Measurements from ENCODE around the gene STIM2. TPM values are rescaled to one million over a fixed set of nuclear protein-coding genes. Genes with fewer than 3 reads are reported as not detected.

STIM2 gene
- polyA plus RNA-seq, 4 donors = 7.6 to 28.0 (median 15.7) TPM

- 87 to 93% (median 90%) methylated on average over 3 of the region's 3 CpGs for WGBS, 3 donors
- Histone ChIP-seq H3K27me3 (ENCODE audit: control insufficient read depth in 3 of 3, insufficient read depth in 3 of 3, low read length in 3 of 3) (no peaks in the 10 kb centered on the region), H3K27ac (ENCODE audit: low read depth in 1 of 3, low read length in 2 of 3) (peak overlapping the region in 2 of 3 donors; percentile 37 to 77), H3K4me1 (ENCODE audit: control insufficient read depth in 3 of 3, insufficient read depth in 2 of 3, low read depth in 1 of 3, low read length in 2 of 3) (peaks cover 0 to 10% (median 0%) of the 10 kb centered on the region in 3 donors), H3K9me3 (ENCODE audit: control insufficient read depth in 2 of 2, insufficient read depth in 1 of 2, low read depth in 1 of 2, low read length in 1 of 2) (peaks cover 0 to 9% of the 10 kb centered on the region in 2 donors), H3K4me3 (ENCODE audit: low read depth in 1 of 3, low read length in 3 of 3) (no peak overlapping the region), H3K36me3 (ENCODE audit: control insufficient read depth in 3 of 3, insufficient read depth in 2 of 3, low read depth in 1 of 3, low read length in 3 of 3) (peaks cover 0 to 5% (median 0%) of the 10 kb centered on the region in 3 donors)
- DNase-seq (peak in 1 of 2 donors; percentile 39), FAIRE-seq (no peak)
Measured at GRCh38 chr4:26877961-26878360, 17.3 kb downstream of the STIM2 start.

GRCh38 chr4:26878794-26879391 lies 18.3 kb downstream of the STIM2 start:
- Histone ChIP-seq H3K4me1 (ENCODE audit: control insufficient read depth in 3 of 3, insufficient read depth in 2 of 3, low read depth in 1 of 3, low read length in 2 of 3) (peaks cover 0 to 10% (median 0%) of the 10 kb centered on the region in 3 donors), H3K4me3 (ENCODE audit: low read depth in 1 of 3, low read length in 3 of 3) (no peak overlapping the region), H3K9me3 (ENCODE audit: control insufficient read depth in 2 of 2, insufficient read depth in 1 of 2, low read depth in 1 of 2, low read length in 1 of 2) (peaks cover 0 to 9% of the 10 kb centered on the region in 2 donors), H3K27me3 (ENCODE audit: control insufficient read depth in 3 of 3, insufficient read depth in 3 of 3, low read length in 3 of 3) (no peaks in the 10 kb centered on the region), H3K27ac (ENCODE audit: low read depth in 1 of 3, low read length in 2 of 3) (peak overlapping the region in 2 of 3 donors; percentile 44 to 77), H3K36me3 (ENCODE audit: control insufficient read depth in 3 of 3, insufficient read depth in 2 of 3, low read depth in 1 of 3, low read length in 3 of 3) (peaks cover 0 to 3% (median 0%) of the 10 kb centered on the region in 3 donors)
- FAIRE-seq = no peak
- DNase-seq = no peak
- WGBS, 3 donors = 65 to 74% (median 74%) methylated on average over 5 of the region's 5 CpGs

- no peaks in the 10 kb centered on the region for H3K36me3 ChIP-seq (ENCODE audit: control insufficient read depth in 3 of 3, insufficient read depth in 2 of 3, low read depth in 1 of 3, low read length in 3 of 3)
- H3K4me1 ChIP-seq (ENCODE audit: control insufficient read depth in 3 of 3, insufficient read depth in 2 of 3, low read depth in 1 of 3, low read length in 2 of 3) = peaks cover 0 to 14% (median 0%) of the 10 kb centered on the region in 3 donors
- FAIRE-seq (no peak), DNase-seq (no peak)
- H3K27me3 ChIP-seq (ENCODE audit: control insufficient read depth in 3 of 3, insufficient read depth in 3 of 3, low read length in 3 of 3) = no peaks in the 10 kb centered on the region
- 77 to 89% (median 81%) methylated on average over 2 of the region's 2 CpGs for WGBS, 3 donors
- H3K27ac ChIP-seq (ENCODE audit: low read depth in 1 of 3, low read length in 2 of 3) = peak overlapping the region in 1 of 3 donors; percentile 38
- no peak overlapping the region for H3K4me3 ChIP-seq (ENCODE audit: low read depth in 1 of 3, low read length in 3 of 3)
- peaks cover 0 to 9% of the 10 kb centered on the region in 2 donors for H3K9me3 ChIP-seq (ENCODE audit: control insufficient read depth in 2 of 2, insufficient read depth in 1 of 2, low read depth in 1 of 2, low read length in 1 of 2)
Measured at GRCh38 chr4:26879805-26880204, 19.2 kb downstream of the STIM2 start.

- Histone ChIP-seq H3K4me1 (ENCODE audit: control insufficient read depth in 3 of 3, insufficient read depth in 2 of 3, low read depth in 1 of 3, low read length in 2 of 3) (peaks cover 0 to 14% (median 0%) of the 10 kb centered on the region in 3 donors), H3K9me3 (ENCODE audit: control insufficient read depth in 2 of 2, insufficient read depth in 1 of 2, low read depth in 1 of 2, low read length in 1 of 2) (no peaks in the 10 kb centered on the region), H3K27ac (ENCODE audit: low read depth in 1 of 3, low read length in 2 of 3) (peak overlapping the region in 2 of 3 donors; percentile 50 to 72), H3K4me3 (ENCODE audit: low read depth in 1 of 3, low read length in 3 of 3) (no peak overlapping the region), H3K27me3 (ENCODE audit: control insufficient read depth in 3 of 3, insufficient read depth in 3 of 3, low read length in 3 of 3) (no peaks in the 10 kb centered on the region), H3K36me3 (ENCODE audit: control insufficient read depth in 3 of 3, insufficient read depth in 2 of 3, low read depth in 1 of 3, low read length in 3 of 3) (no peaks in the 10 kb centered on the region)
- FAIRE-seq (no peak), DNase-seq (no peak)
- 56 to 81% (median 71%) methylated on average over 2 of the region's 2 CpGs for WGBS, 3 donors
Measured at GRCh38 chr4:26884026-26884425, 23.4 kb downstream of the STIM2 start.

GRCh38 chr4:26884486-26884988 lies 23.9 kb downstream of the STIM2 start:
- FAIRE-seq = no peak
- 59 to 81% (median 60%) methylated on average over 5 of the region's 5 CpGs for WGBS, 3 donors

GRCh38 chr4:26885912-26886274 lies 25.3 kb downstream of the STIM2 start:
- DNase-seq (peak in 1 of 2 donors; percentile 76), FAIRE-seq (peak; percentile 39)
- Histone ChIP-seq H3K4me3 (ENCODE audit: low read depth in 1 of 3, low read length in 3 of 3) (no peak overlapping the region), H3K36me3 (ENCODE audit: control insufficient read depth in 3 of 3, insufficient read depth in 2 of 3, low read depth in 1 of 3, low read length in 3 of 3) (no peaks in the 10 kb centered on the region), H3K9me3 (ENCODE audit: control insufficient read depth in 2 of 2, insufficient read depth in 1 of 2, low read depth in 1 of 2, low read length in 1 of 2) (peaks cover 0 to 6% of the 10 kb centered on the region in 2 donors), H3K4me1 (ENCODE audit: control insufficient read depth in 3 of 3, insufficient read depth in 2 of 3, low read depth in 1 of 3, low read length in 2 of 3) (peaks cover 0 to 7% (median 0%) of the 10 kb centered on the region in 3 donors), H3K27me3 (ENCODE audit: control insufficient read depth in 3 of 3, insufficient read depth in 3 of 3, low read length in 3 of 3) (no peaks in the 10 kb centered on the region), H3K27ac (ENCODE audit: low read depth in 1 of 3, low read length in 2 of 3) (no peak overlapping the region)
- 16 to 29% (median 22%) methylated on average over 2 of the region's 2 CpGs for WGBS, 3 donors

More at GRCh38 chr4:26884486-26884988, 23.9 kb downstream of the STIM2 start:
- Histone ChIP-seq H3K27ac (ENCODE audit: low read depth in 1 of 3, low read length in 2 of 3) (peak overlapping the region in 2 of 3 donors; percentile 70 to 71), H3K36me3 (ENCODE audit: control insufficient read depth in 3 of 3, insufficient read depth in 2 of 3, low read depth in 1 of 3, low read length in 3 of 3) (no peaks in the 10 kb centered on the region), H3K9me3 (ENCODE audit: control insufficient read depth in 2 of 2, insufficient read depth in 1 of 2, low read depth in 1 of 2, low read length in 1 of 2) (no peaks in the 10 kb centered on the region), H3K4me3 (ENCODE audit: low read depth in 1 of 3, low read length in 3 of 3) (no peak overlapping the region), H3K4me1 (ENCODE audit: control insufficient read depth in 3 of 3, insufficient read depth in 2 of 3, low read depth in 1 of 3, low read length in 2 of 3) (peaks cover 0 to 13% (median 0%) of the 10 kb centered on the region in 3 donors), H3K27me3 (ENCODE audit: control insufficient read depth in 3 of 3, insufficient read depth in 3 of 3, low read length in 3 of 3) (no peaks in the 10 kb centered on the region)
- peak in 1 of 2 donors; percentile 39 for DNase-seq

GRCh38 chr4:26887143-26887542 lies 26.5 kb downstream of the STIM2 start:
- H3K27ac ChIP-seq (ENCODE audit: low read depth in 1 of 3, low read length in 2 of 3) = no peak overlapping the region
- H3K27me3 ChIP-seq (ENCODE audit: control insufficient read depth in 3 of 3, insufficient read depth in 3 of 3, low read length in 3 of 3) = no peaks in the 10 kb centered on the region
- H3K36me3 ChIP-seq (ENCODE audit: control insufficient read depth in 3 of 3, insufficient read depth in 2 of 3, low read depth in 1 of 3, low read length in 3 of 3) = no peaks in the 10 kb centered on the region
- FAIRE-seq (no peak), DNase-seq (peak in 1 of 2 donors; percentile 67)
- no peak overlapping the region for H3K4me3 ChIP-seq (ENCODE audit: low read depth in 1 of 3, low read length in 3 of 3)
- H3K4me1 ChIP-seq (ENCODE audit: control insufficient read depth in 3 of 3, insufficient read depth in 2 of 3, low read depth in 1 of 3, low read length in 2 of 3) = peaks cover 0 to 7% (median 0%) of the 10 kb centered on the region in 3 donors
- peaks cover 0 to 9% of the 10 kb centered on the region in 2 donors for H3K9me3 ChIP-seq (ENCODE audit: control insufficient read depth in 2 of 2, insufficient read depth in 1 of 2, low read depth in 1 of 2, low read length in 1 of 2)
- WGBS, 3 donors = 3 to 32% (median 12%) methylated on average over 3 of the region's 3 CpGs

GRCh38 chr4:26887809-26888208 lies 27.2 kb downstream of the STIM2 start:
- DNase-seq = no peak
- peaks cover 0 to 7% (median 0%) of the 10 kb centered on the region in 3 donors for H3K4me1 ChIP-seq (ENCODE audit: control insufficient read depth in 3 of 3, insufficient read depth in 2 of 3, low read depth in 1 of 3, low read length in 2 of 3)
- WGBS, 3 donors = 83 to 97% (median 84%) methylated on average over 2 of the region's 2 CpGs
- no peak overlapping the region for H3K27ac ChIP-seq (ENCODE audit: low read depth in 1 of 3, low read length in 2 of 3)
- H3K4me3 ChIP-seq (ENCODE audit: low read depth in 1 of 3, low read length in 3 of 3) = no peak overlapping the region
- H3K27me3 ChIP-seq (ENCODE audit: control insufficient read depth in 3 of 3, insufficient read depth in 3 of 3, low read length in 3 of 3) = no peaks in the 10 kb centered on the region
- no peaks in the 10 kb centered on the region for H3K36me3 ChIP-seq (ENCODE audit: control insufficient read depth in 3 of 3, insufficient read depth in 2 of 3, low read depth in 1 of 3, low read length in 3 of 3)
- no peak for FAIRE-seq
- H3K9me3 ChIP-seq (ENCODE audit: control insufficient read depth in 2 of 2, insufficient read depth in 1 of 2, low read depth in 1 of 2, low read length in 1 of 2) = peaks cover 0 to 9% of the 10 kb centered on the region in 2 donors
